Activated CD4-positive, alpha-beta T cell treated with anti-CD3 and anti-CD28 coated beads, Interleukin-2, amount 10 ng/mL, durations not matched to agents 24 days and 14 days (primary cell): ENCODE results near the gene NAAA. TPM values are rescaled to one million over a fixed set of nuclear protein-coding genes. Genes with fewer than 3 reads are reported as not detected.
"Not testable (repeated sequence)": the region's sequence is repeated elsewhere in the genome, so short reads cannot be mapped to it uniquely, and the experiment has no call there.

ENCODE experiments used
- DNase-seq: peaks from one replicate; pipeline ENCODE4 v3.0.0; 2022
- H3K27ac Mint-ChIP-seq: one replicate; pipeline ENCODE4 v1.8.0; 2022; ENCODE audit warnings: mild to moderate bottlenecking, mixed read lengths
- H3K27me3 Mint-ChIP-seq: one replicate; pipeline ENCODE4 v1.8.0; 2022; ENCODE audit warnings: mixed read lengths
- H3K36me3 Mint-ChIP-seq: one replicate; pipeline ENCODE4 v1.8.0; 2022; ENCODE audit warnings: low read depth, mild to moderate bottlenecking, mixed read lengths
- H3K4me1 Mint-ChIP-seq: one replicate; pipeline ENCODE4 v1.8.0; 2021; ENCODE audit warnings: mixed read lengths
- H3K4me3 Mint-ChIP-seq: one replicate; pipeline ENCODE4 v1.8.0; 2022; ENCODE audit warnings: mild to moderate bottlenecking, moderate library complexity, mixed read lengths
- H3K9me3 Mint-ChIP-seq: one replicate; pipeline ENCODE4 v1.8.0; 2021; ENCODE audit warnings: mixed read lengths
- intact Hi-C: fragments of 100-400 bp; cut with micrococcal nuclease; formaldehyde crosslinking; loops from one replicate; pipeline ENCODE4 v1.15.1; 2023
- total RNA-seq: library from RNA; stranded (reverse); gene quantifications from 2 replicates; pipeline ENCODE4 v1.2.3, GENCODE V29; 2022

Gene NAAA
- total RNA-seq, 1 donor from 2014 or later: 31.9 TPM

GRCh38 chr4:75939890-75940691 is 722 bp downstream of the NAAA start:
- DNase-seq: peak; percentile 92
- peaks cover 18% of the 10 kb centered on the region for H3K36me3 Mint-ChIP-seq
- intact Hi-C loops: loop anchor here (1.0 kb wide), 4 partner anchors 10 to 216 kb away; partner anchors contain the start of genes NUP54, SDAD1 and USO1
- H3K27me3 Mint-ChIP-seq: no peaks in the 10 kb centered on the region
- peaks cover 16% of the 10 kb centered on the region for H3K4me1 Mint-ChIP-seq
- H3K27ac Mint-ChIP-seq: peak overlapping the region; percentile 99
- H3K9me3 Mint-ChIP-seq: no peaks in the 10 kb centered on the region
- peak overlapping the region; percentile 98 for H3K4me3 Mint-ChIP-seq

GRCh38 chr4:75935628-75936027 is 5.2 kb downstream of the NAAA start:
- intact Hi-C loops: no loop called here
- DNase-seq: no peak
- no peak overlapping the region for H3K4me3 Mint-ChIP-seq
- H3K27me3 Mint-ChIP-seq: no peaks in the 10 kb centered on the region
- H3K27ac Mint-ChIP-seq: no peak overlapping the region
- peaks cover 16% of the 10 kb centered on the region for H3K4me1 Mint-ChIP-seq
- H3K9me3 Mint-ChIP-seq: no peaks in the 10 kb centered on the region
- H3K36me3 Mint-ChIP-seq: peaks cover 30% of the 10 kb centered on the region

GRCh38 chr4:75930152-75930551 is 10.7 kb downstream of the NAAA start:
- Mint-ChIP-seq H3K27ac (no peak overlapping the region), H3K4me3 (no peak overlapping the region), H3K36me3 (peaks cover 35% of the 10 kb centered on the region), H3K9me3 (no peaks in the 10 kb centered on the region), H3K4me1 (no peaks in the 10 kb centered on the region), H3K27me3 (no peaks in the 10 kb centered on the region)
- no peak for DNase-seq
- intact Hi-C loops: loop anchor here (1.0 kb wide), 1 partner anchor 9 kb away; no protein-coding TSS in a partner anchor

- H3K9me3 Mint-ChIP-seq: not testable (repeated sequence)
Observed at GRCh38 chr4:75924916-75925315, 15.9 kb downstream of the NAAA start.

GRCh38 chr4:75924309-75924827 is 16.4 kb downstream of the NAAA start:
- no peak for DNase-seq
- Mint-ChIP-seq H3K9me3 (no peaks in the 10 kb centered on the region), H3K27ac (no peak overlapping the region), H3K27me3 (no peaks in the 10 kb centered on the region), H3K36me3 (peaks cover 41% of the 10 kb centered on the region), H3K4me3 (no peak overlapping the region), H3K4me1 (no peaks in the 10 kb centered on the region)
- intact Hi-C loops: no loop called here

More at GRCh38 chr4:75924916-75925315, 15.9 kb downstream of the NAAA start:
- H3K27me3 Mint-ChIP-seq, H3K4me1 Mint-ChIP-seq, H3K27ac Mint-ChIP-seq, intact Hi-C loops, DNase-seq, H3K4me3 Mint-ChIP-seq: not testable (repeated sequence)
- peaks cover 40% of the 10 kb centered on the region for H3K36me3 Mint-ChIP-seq

GRCh38 chr4:75922588-75922987 is 18.2 kb downstream of the NAAA start:
- Mint-ChIP-seq H3K27me3 (no peaks in the 10 kb centered on the region), H3K27ac (no peak overlapping the region), H3K36me3 (peaks cover 40% of the 10 kb centered on the region), H3K4me1 (no peaks in the 10 kb centered on the region), H3K4me3 (no peak overlapping the region), H3K9me3 (no peaks in the 10 kb centered on the region)
- intact Hi-C loops: no loop called here
- no peak for DNase-seq

- Mint-ChIP-seq H3K9me3 (no peaks in the 10 kb centered on the region), H3K4me3 (no peak overlapping the region), H3K4me1 (no peaks in the 10 kb centered on the region), H3K27ac (no peak overlapping the region), H3K27me3 (no peaks in the 10 kb centered on the region), H3K36me3 (peaks cover 38% of the 10 kb centered on the region)
- intact Hi-C loops: no loop called here
- DNase-seq: no peak
Observed at GRCh38 chr4:75921910-75922309, 18.9 kb downstream of the NAAA start.

- intact Hi-C loops: no loop called here
- Mint-ChIP-seq H3K27me3 (no peaks in the 10 kb centered on the region), H3K36me3 (peaks cover 36% of the 10 kb centered on the region), H3K9me3 (no peaks in the 10 kb centered on the region), H3K4me3 (no peak overlapping the region), H3K4me1 (no peaks in the 10 kb centered on the region), H3K27ac (no peak overlapping the region)
- DNase-seq: no peak
Observed at GRCh38 chr4:75920327-75920726, 20.5 kb downstream of the NAAA start.

- intact Hi-C loops: no loop called here
- Mint-ChIP-seq H3K27ac (no peak overlapping the region), H3K4me1 (no peaks in the 10 kb centered on the region), H3K9me3 (no peaks in the 10 kb centered on the region), H3K27me3 (no peaks in the 10 kb centered on the region), H3K4me3 (no peak overlapping the region), H3K36me3 (peaks cover 36% of the 10 kb centered on the region)
- no peak for DNase-seq
Observed at GRCh38 chr4:75919920-75920319, 20.9 kb downstream of the NAAA start.

GRCh38 chr4:75916091-75916661 is 24.6 kb downstream of the NAAA start:
- no peaks in the 10 kb centered on the region for H3K9me3 Mint-ChIP-seq
- peak; percentile 79 for DNase-seq
- H3K4me3 Mint-ChIP-seq: no peak overlapping the region
- peaks cover 25% of the 10 kb centered on the region for H3K36me3 Mint-ChIP-seq
- H3K27ac Mint-ChIP-seq: no peak overlapping the region
- no peaks in the 10 kb centered on the region for H3K4me1 Mint-ChIP-seq
- H3K27me3 Mint-ChIP-seq: no peaks in the 10 kb centered on the region
- intact Hi-C loops: loop anchor here (1.0 to 2.0 kb wide), 2 partner anchors 25 to 151 kb away; partner anchors contain the start of gene NAAA

GRCh38 chr4:75912968-75913367 is 27.8 kb downstream of the NAAA start:
- DNase-seq: no peak
- peaks cover 11% of the 10 kb centered on the region for H3K36me3 Mint-ChIP-seq
- no peak overlapping the region for H3K4me3 Mint-ChIP-seq
- no peaks in the 10 kb centered on the region for H3K27me3 Mint-ChIP-seq
- no peaks in the 10 kb centered on the region for H3K4me1 Mint-ChIP-seq
- H3K9me3 Mint-ChIP-seq: peaks cover 4% of the 10 kb centered on the region
- intact Hi-C loops: no loop called here
- no peak overlapping the region for H3K27ac Mint-ChIP-seq

- H3K36me3 Mint-ChIP-seq, DNase-seq, intact Hi-C loops, H3K4me3 Mint-ChIP-seq, H3K27ac Mint-ChIP-seq, H3K27me3 Mint-ChIP-seq, H3K4me1 Mint-ChIP-seq, H3K9me3 Mint-ChIP-seq: not testable (repeated sequence)
Observed at GRCh38 chr4:75910831-75911230, 30.0 kb downstream of the NAAA start.

- Mint-ChIP-seq H3K27me3 (no peaks in the 10 kb centered on the region), H3K36me3 (peaks cover 4% of the 10 kb centered on the region), H3K4me3 (no peak overlapping the region), H3K27ac (no peak overlapping the region), H3K9me3 (peaks cover 4% of the 10 kb centered on the region), H3K4me1 (no peaks in the 10 kb centered on the region)
- DNase-seq: no peak
- intact Hi-C loops: no loop called here
Observed at GRCh38 chr4:75909405-75909804, 31.4 kb downstream of the NAAA start.

- no peak overlapping the region for H3K4me3 Mint-ChIP-seq
- intact Hi-C loops: no loop called here
- H3K4me1 Mint-ChIP-seq: no peaks in the 10 kb centered on the region
- H3K9me3 Mint-ChIP-seq: peaks cover 4% of the 10 kb centered on the region
- no peak for DNase-seq
- H3K27ac Mint-ChIP-seq: no peak overlapping the region
- peaks cover 4% of the 10 kb centered on the region for H3K36me3 Mint-ChIP-seq
- H3K27me3 Mint-ChIP-seq: peaks cover 2% of the 10 kb centered on the region
Observed at GRCh38 chr4:75908555-75908954, 32.3 kb downstream of the NAAA start.
